ENCODE data around the gene KCNQ1.

GRCh38 chr11:2767801-2768200 is 323.0 kb downstream of the KCNQ1 start:
- TF ChIP-seq, protein P1, sequence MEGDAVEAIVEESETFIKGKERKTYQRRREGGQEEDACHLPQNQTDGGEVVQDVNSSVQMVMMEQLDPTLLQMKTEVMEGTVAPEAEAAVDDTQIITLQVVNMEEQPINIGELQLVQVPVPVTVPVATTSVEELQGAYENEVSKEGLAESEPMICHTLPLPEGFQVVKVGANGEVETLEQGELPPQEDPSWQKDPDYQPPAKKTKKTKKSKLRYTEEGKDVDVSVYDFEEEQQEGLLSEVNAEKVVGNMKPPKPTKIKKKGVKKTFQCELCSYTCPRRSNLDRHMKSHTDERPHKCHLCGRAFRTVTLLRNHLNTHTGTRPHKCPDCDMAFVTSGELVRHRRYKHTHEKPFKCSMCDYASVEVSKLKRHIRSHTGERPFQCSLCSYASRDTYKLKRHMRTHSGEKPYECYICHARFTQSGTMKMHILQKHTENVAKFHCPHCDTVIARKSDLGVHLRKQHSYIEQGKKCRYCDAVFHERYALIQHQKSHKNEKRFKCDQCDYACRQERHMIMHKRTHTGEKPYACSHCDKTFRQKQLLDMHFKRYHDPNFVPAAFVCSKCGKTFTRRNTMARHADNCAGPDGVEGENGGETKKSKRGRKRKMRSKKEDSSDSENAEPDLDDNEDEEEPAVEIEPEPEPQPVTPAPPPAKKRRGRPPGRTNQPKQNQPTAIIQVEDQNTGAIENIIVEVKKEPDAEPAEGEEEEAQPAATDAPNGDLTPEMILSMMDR (IDR thresholded peaks at IDR 0.05) = no peak
- no peak for TF ChIP-seq POLR2A (IDR thresholded peaks at IDR 0.05)

All from lower leg skin (tissue), 3 donors.